ENCODE data around the gene THPO.
A peak's percentile ranks its signal among the peaks of the same experiment; 100 is the strongest.

THPO gene

GRCh38 chr3:184377882-184378445 is at the start of gene THPO:
Gene THPO, minus strand, starts transcription at chr3:184378207. Its CDS starts 1,948 bp downstream, at chr3:184376259.
- DNase-seq (ENCODE audit: low spot score) = no peak

- DNase-seq (ENCODE audit: low spot score) = no peak
Observed at GRCh38 chr3:184426691-184427141, 48.7 kb upstream of the THPO start.

GRCh38 chr3:184423561-184423960 is 45.6 kb upstream of the THPO start:
- no peak for DNase-seq (ENCODE audit: low spot score)

- no peak for DNase-seq (ENCODE audit: low spot score)
Observed at GRCh38 chr3:184419171-184419570, 41.2 kb upstream of the THPO start.

GRCh38 chr3:184417619-184418327 is 39.8 kb upstream of the THPO start:
- peak; percentile 73 for DNase-seq (ENCODE audit: low spot score)

GRCh38 chr3:184415203-184415490 is 37.1 kb upstream of the THPO start:
- DNase-seq (ENCODE audit: low spot score) = no peak

GRCh38 chr3:184414418-184415202 is 36.6 kb upstream of the THPO start:
- no peak for DNase-seq (ENCODE audit: low spot score)

GRCh38 chr3:184409946-184410500 is 32.0 kb upstream of the THPO start:
- DNase-seq (ENCODE audit: low spot score) = no peak

GRCh38 chr3:184409331-184409926 is 31.4 kb upstream of the THPO start:
- DNase-seq (ENCODE audit: low spot score) = no peak

- DNase-seq (ENCODE audit: low spot score) = no peak
Observed at GRCh38 chr3:184405075-184406030, 27.3 kb upstream of the THPO start.

GRCh38 chr3:184399410-184399809 is 21.4 kb upstream of the THPO start:
- no peak for DNase-seq (ENCODE audit: low spot score)

GRCh38 chr3:184395320-184395660 is 17.3 kb upstream of the THPO start:
- no peak for DNase-seq (ENCODE audit: low spot score)

- no peak for DNase-seq (ENCODE audit: low spot score)
Observed at GRCh38 chr3:184391266-184391665, 13.3 kb upstream of the THPO start.

- DNase-seq (ENCODE audit: low spot score) = no peak
Observed at GRCh38 chr3:184389935-184390528, 12.0 kb upstream of the THPO start.

GRCh38 chr3:184389384-184389783 is 11.4 kb upstream of the THPO start:
- DNase-seq (ENCODE audit: low spot score) = no peak

GRCh38 chr3:184388936-184389230 is 10.9 kb upstream of the THPO start:
- DNase-seq (ENCODE audit: low spot score) = no peak

- no peak for DNase-seq (ENCODE audit: low spot score)
Observed at GRCh38 chr3:184388164-184388935, 10.3 kb upstream of the THPO start.

GRCh38 chr3:184387174-184387714 is 9.2 kb upstream of the THPO start:
- no peak for DNase-seq (ENCODE audit: low spot score)

- no peak for DNase-seq (ENCODE audit: low spot score)
Observed at GRCh38 chr3:184386047-184386806, 8.2 kb upstream of the THPO start.
